ENCODE results near the gene BACE2.

The BACE2 gene

GRCh38 chr21:41199123-41199522 is 31.2 kb downstream of the BACE2 start:
- POLR2A ChIA-PET: no interaction called here
- H3K4me3 ChIP-seq (ENCODE audit: low read depth, low read length): no peak overlapping the region
- no peak for DNase-seq (ENCODE audit: low read depth, low spot score)
- CTCF ChIA-PET: no interaction called here
- no peak for TF ChIP-seq CTCF (IDR thresholded peaks at IDR 0.05; ENCODE audit: insufficient read depth, low read length, missing control alignments)

GRCh38 chr21:41199588-41199987 is 31.6 kb downstream of the BACE2 start:
- ChIA-PET POLR2A (no interaction called here), CTCF (no interaction called here)

GRCh38 chr21:41201385-41201784 is 33.4 kb downstream of the BACE2 start:
- no peak for TF ChIP-seq CTCF (IDR thresholded peaks at IDR 0.05; ENCODE audit: insufficient read depth, low read length, missing control alignments)

More at GRCh38 chr21:41199588-41199987, 31.6 kb downstream of the BACE2 start:
- TF ChIP-seq CTCF (IDR thresholded peaks at IDR 0.05; ENCODE audit: insufficient read depth, low read length, missing control alignments): no peak
- DNase-seq (ENCODE audit: low read depth, low spot score): no peak
- no peak overlapping the region for H3K4me3 ChIP-seq (ENCODE audit: low read depth, low read length)

GRCh38 chr21:41204736-41205135 is 36.8 kb downstream of the BACE2 start:
- no peak for DNase-seq (ENCODE audit: low read depth, low spot score)
- no peak for TF ChIP-seq CTCF (IDR thresholded peaks at IDR 0.05; ENCODE audit: insufficient read depth, low read length, missing control alignments)
- ChIA-PET POLR2A (no interaction called here), CTCF (no interaction called here)
- H3K4me3 ChIP-seq (ENCODE audit: low read depth, low read length): no peak overlapping the region

More at GRCh38 chr21:41201385-41201784, 33.4 kb downstream of the BACE2 start:
- ChIA-PET POLR2A (no interaction called here), CTCF (interaction anchor here (1.1 kb wide), 1 partner anchor 32 kb away, joined by 3 read pairs; no protein-coding TSS in a partner anchor)
- no peak overlapping the region for H3K4me3 ChIP-seq (ENCODE audit: low read depth, low read length)
- DNase-seq (ENCODE audit: low read depth, low spot score): no peak

GRCh38 chr21:41207401-41208375 is 39.7 kb downstream of the BACE2 start:
- no peak for TF ChIP-seq CTCF (IDR thresholded peaks at IDR 0.05; ENCODE audit: insufficient read depth, low read length, missing control alignments)
- no peak overlapping the region for H3K4me3 ChIP-seq (ENCODE audit: low read depth, low read length)
- ChIA-PET CTCF (interaction anchor here (0.9 to 1.5 kb wide), 3 partner anchors 37 to 253 kb away, joined by 3 to 4 read pairs (median 4); no protein-coding TSS in a partner anchor), POLR2A (interaction anchor here (0.6 kb wide), 1 partner anchor 20 kb away, joined by 3 read pairs; no protein-coding TSS in a partner anchor)
- DNase-seq (ENCODE audit: low read depth, low spot score): peak; percentile 62

GRCh38 chr21:41208376-41208763 is 40.4 kb downstream of the BACE2 start:
- DNase-seq (ENCODE audit: low read depth, low spot score): no peak
- H3K4me3 ChIP-seq (ENCODE audit: low read depth, low read length): no peak overlapping the region
- CTCF ChIA-PET: interaction anchor here (1.5 kb wide), 1 partner anchor 41 kb away, joined by 4 read pairs; no protein-coding TSS in a partner anchor
- TF ChIP-seq CTCF (IDR thresholded peaks at IDR 0.05; ENCODE audit: insufficient read depth, low read length, missing control alignments): no peak
- POLR2A ChIA-PET: interaction anchor here (1.1 kb wide), 1 partner anchor 71 kb away, joined by 3 read pairs; no protein-coding TSS in a partner anchor
